ENCODE results near the gene MMP23B.
"Not testable (repeated sequence)": the region's sequence is repeated elsewhere in the genome, so short reads cannot be mapped to it uniquely, and the experiment has no call there.

- not testable (repeated sequence) for TF ChIP-seq CTCF, POLR2A (IDR thresholded peaks at IDR 0.05)
These were observed 8.1 kb downstream of the MMP23B start for GRCh38 chr1:1640081-1640480.

Measured in uterus (tissue), 2 donors.